Head of caudate nucleus (tissue), 42 donors: Measurements from ENCODE around the gene TDRD12.
"Not testable (repeated sequence)": the region's sequence is repeated elsewhere in the genome, so short reads cannot be mapped to it uniquely, and the experiment has no call there.

ENCODE experiments used
- DNase-seq, 42 donors: peaks; one replicate each; pipeline versions ENCODE4 v3.0.0 to v3.0.0-alpha.2; 2020 to 2021; ENCODE audit warnings: mixed read lengths in 7 of 42
- intact Hi-C: fragments of 100-400 bp; cut with DNase I; formaldehyde crosslinking; loops from one replicate; pipeline ENCODE4 v1.15.0; 2022

TDRD12 gene

GRCh38 chr19:32852216-32852615 is 132.6 kb downstream of the TDRD12 start:
- intact Hi-C loops: no loop called here
- no peak for DNase-seq

- intact Hi-C loops: not testable (repeated sequence)
- peak in 1 of 42 donors; percentile 10 for DNase-seq
Measured at GRCh38 chr19:32856818-32857217, 137.3 kb downstream of the TDRD12 start.

GRCh38 chr19:32857584-32857983 is 138.0 kb downstream of the TDRD12 start:
- intact Hi-C loops: no loop called here
- no peak for DNase-seq

GRCh38 chr19:32858155-32858554 is 138.6 kb downstream of the TDRD12 start:
- peak in 1 of 42 donors; percentile 9 for DNase-seq
- intact Hi-C loops: no loop called here

- DNase-seq: peak in 2 of 42 donors; percentile 0 to 16
- intact Hi-C loops: no loop called here
Measured at GRCh38 chr19:32858559-32858958, 139.0 kb downstream of the TDRD12 start.

- intact Hi-C loops: no loop called here
- peak in 2 of 42 donors; percentile 1 to 13 for DNase-seq
Measured at GRCh38 chr19:32859591-32859990, 140.0 kb downstream of the TDRD12 start.

GRCh38 chr19:32861596-32861995 is 142.0 kb downstream of the TDRD12 start:
- peak in 1 of 42 donors; percentile 3 for DNase-seq
- intact Hi-C loops: no loop called here

GRCh38 chr19:32862173-32862572 is 142.6 kb downstream of the TDRD12 start:
- intact Hi-C loops: no loop called here
- DNase-seq: peak in 1 of 42 donors; percentile 10

- DNase-seq: no peak
- intact Hi-C loops: no loop called here
Measured at GRCh38 chr19:32862741-32863140, 143.2 kb downstream of the TDRD12 start.

GRCh38 chr19:32863301-32863700 is 143.7 kb downstream of the TDRD12 start:
- intact Hi-C loops: no loop called here
- DNase-seq: peak in 1 of 42 donors; percentile 5

- peak in 1 of 42 donors; percentile 4 for DNase-seq
- intact Hi-C loops: no loop called here
Measured at GRCh38 chr19:32863841-32864240, 144.3 kb downstream of the TDRD12 start.

- DNase-seq: peak in 1 of 42 donors; percentile 3
Measured at GRCh38 chr19:32864318-32865007, 144.9 kb downstream of the TDRD12 start.

GRCh38 chr19:32865326-32865725 is 145.8 kb downstream of the TDRD12 start:
- DNase-seq: peak in 1 of 42 donors; percentile 2
- intact Hi-C loops: no loop called here

More at GRCh38 chr19:32864318-32865007, 144.9 kb downstream of the TDRD12 start:
- intact Hi-C loops: no loop called here

GRCh38 chr19:32866061-32866460 is 146.5 kb downstream of the TDRD12 start:
- intact Hi-C loops: no loop called here
- DNase-seq: peak in 1 of 42 donors; percentile 12

- peak in 2 of 42 donors; percentile 13 to 14 for DNase-seq
- intact Hi-C loops: no loop called here
Measured at GRCh38 chr19:32866564-32867265, 147.1 kb downstream of the TDRD12 start.

- intact Hi-C loops: not testable (repeated sequence)
- DNase-seq: peak in 1 of 42 donors; percentile 17
Measured at GRCh38 chr19:32867436-32867835, 147.9 kb downstream of the TDRD12 start.

GRCh38 chr19:32868206-32868950 is 148.8 kb downstream of the TDRD12 start:
- intact Hi-C loops: no loop called here
- peak in 3 of 42 donors; percentile 8 to 27 (median 14) for DNase-seq

GRCh38 chr19:32869369-32869965 is 149.9 kb downstream of the TDRD12 start, which contains the start of gene SLC7A9:
TSS of gene SLC7A9 (minus strand) at chr19:32869767. CDS start at chr19:32868534, 1,233 bp downstream.
- peak in 2 of 42 donors; percentile 0 to 23 for DNase-seq
- intact Hi-C loops: no loop called here

- intact Hi-C loops: no loop called here
- peak in 3 of 42 donors; percentile 9 to 30 (median 28) for DNase-seq
Measured at GRCh38 chr19:32869966-32870573, 150.5 kb downstream of the TDRD12 start.
